HL-60/S4 (cell line): ENCODE measurements around the gene ZBTB39.

Source experiments
- in situ Hi-C: fragments of 300-500 bp; cut with MboI; formaldehyde crosslinking; loops from 2 replicates; pipeline ENCODE4 v1.14.3; 2022; ENCODE audit warnings: low sequenced_read_pairs

Gene ZBTB39

GRCh38 chr12:57033431-57033830 lies 27.1 kb upstream of the ZBTB39 start:
- in situ Hi-C loops: no loop called here

DNA sequence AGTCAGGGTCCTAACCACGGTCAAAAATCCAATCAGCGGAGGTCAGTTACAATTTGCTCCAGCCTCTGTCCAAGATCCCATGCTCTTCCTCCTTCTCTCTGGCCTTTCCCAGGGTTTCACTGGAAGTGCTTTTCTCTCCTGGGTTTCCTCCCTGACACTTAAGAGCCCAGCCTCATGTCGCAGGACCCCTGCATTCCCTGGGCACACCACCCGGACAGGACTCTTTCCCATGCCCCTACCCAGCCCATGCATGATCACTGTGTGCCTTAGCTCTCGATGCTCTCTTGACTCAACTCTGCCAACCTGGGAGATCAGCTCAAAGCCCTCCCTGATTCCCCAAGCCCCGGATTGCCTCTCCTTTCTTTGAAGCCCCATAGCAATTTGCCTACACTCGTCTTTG lies 25.4 kb upstream of the ZBTB39 start:
- in situ Hi-C loops: no loop called here

DNA sequence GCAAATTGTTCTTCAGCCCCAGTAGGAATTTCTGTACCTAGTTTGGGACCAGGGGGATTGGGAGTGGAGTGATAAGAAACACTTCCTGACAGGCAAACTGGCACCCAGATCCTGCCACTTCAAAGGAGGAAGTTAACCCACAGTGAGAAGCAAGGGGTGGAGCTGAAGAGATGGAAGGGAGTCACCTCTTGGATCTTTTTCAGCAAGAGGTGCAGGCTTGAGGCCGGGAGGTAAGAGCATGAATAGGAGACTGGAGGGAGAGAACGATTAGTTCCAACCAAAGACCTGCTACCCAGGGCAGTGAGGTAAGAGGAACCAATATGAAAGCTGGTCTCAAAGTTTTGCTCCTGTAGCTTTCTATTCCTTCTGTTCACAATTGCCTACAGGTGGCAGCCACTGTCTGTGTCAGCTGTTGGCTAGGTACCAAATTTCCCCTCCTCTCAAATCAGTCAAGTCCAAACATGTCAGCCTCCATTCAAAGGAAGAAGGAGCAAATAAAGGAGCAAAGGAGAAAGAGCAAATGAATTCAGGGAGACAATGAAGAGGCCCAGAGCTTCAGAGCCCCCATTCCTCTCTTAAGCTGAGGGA lies 24.9 kb upstream of the ZBTB39 start:
- in situ Hi-C loops: no loop called here

DNA sequence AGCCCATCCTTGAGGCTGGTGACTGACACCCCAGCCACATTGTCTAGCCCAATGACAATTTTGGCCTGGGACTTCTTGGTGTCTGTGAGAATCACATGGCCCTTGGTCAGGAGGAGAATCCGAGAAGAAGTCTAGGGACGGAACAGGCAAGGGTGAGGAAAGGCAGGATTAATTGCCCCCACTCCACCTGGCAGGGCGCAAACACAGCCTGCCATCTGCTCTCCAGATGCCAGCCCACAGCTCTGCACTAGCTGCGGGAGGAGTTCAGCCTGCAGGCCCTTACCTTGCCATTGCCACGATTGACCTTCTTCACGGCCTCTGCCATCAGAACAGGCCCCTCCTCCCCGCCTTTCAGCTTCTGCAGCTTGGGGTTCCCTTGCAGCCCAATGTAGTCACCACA lies 23.1 kb upstream of the ZBTB39 start:
- in situ Hi-C loops: no loop called here

- in situ Hi-C loops: no loop called here
Observed at GRCh38 chr12:57027805-57028153, 21.4 kb upstream of the ZBTB39 start.

- in situ Hi-C loops: no loop called here
Observed at GRCh38 chr12:57027011-57027804, 20.9 kb upstream of the ZBTB39 start.

- in situ Hi-C loops: no loop called here
Observed at GRCh38 chr12:57025196-57025595, 18.9 kb upstream of the ZBTB39 start.

GRCh38 chr12:57022324-57022723 lies 16.0 kb upstream of the ZBTB39 start:
- in situ Hi-C loops: loop anchor here (25.0 kb wide), 1 partner anchor 510 kb away; the partner anchor contains the start of gene RBMS2

- in situ Hi-C loops: loop anchor here (10.0 to 25.0 kb wide), 2 partner anchors 95 to 508 kb away; partner anchors contain the start of genes RBMS2 and STAT6
Observed at GRCh38 chr12:57019983-57020719, 13.8 kb upstream of the ZBTB39 start.

DNA sequence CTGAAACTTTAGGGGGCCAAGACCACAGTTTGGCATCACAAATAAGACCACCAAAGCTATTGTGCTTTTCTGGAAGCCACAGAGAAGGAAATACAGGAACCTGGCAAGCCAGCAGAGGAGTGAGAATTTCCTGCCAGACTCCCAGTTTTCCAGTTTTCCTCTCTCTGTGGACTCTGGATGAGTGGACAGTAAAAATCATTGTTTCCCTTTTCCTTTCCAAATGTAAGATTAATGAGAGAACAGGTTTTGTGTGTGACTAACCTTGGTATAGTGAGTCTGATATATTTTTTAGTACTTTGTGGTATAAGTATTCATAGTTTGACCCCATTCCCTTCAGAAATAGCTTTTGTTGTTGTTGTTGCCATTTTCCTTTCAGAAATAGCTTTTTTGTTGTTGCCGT lies 12.6 kb upstream of the ZBTB39 start:
- in situ Hi-C loops: loop anchor here (10.0 to 25.0 kb wide), 2 partner anchors 96 to 507 kb away; partner anchors contain the start of genes RBMS2 and STAT6

- in situ Hi-C loops: loop anchor here (10.0 to 25.0 kb wide), 2 partner anchors 96 to 506 kb away; partner anchors contain the start of genes RBMS2 and STAT6
Observed at GRCh38 chr12:57018353-57018752, 12.0 kb upstream of the ZBTB39 start.

GRCh38 chr12:57016348-57016747 lies 10.0 kb upstream of the ZBTB39 start, which contains the start of gene TAC3:
TSS of gene TAC3 (minus strand) at chr12:57016529. CDS start at chr12:57015797, 732 bp downstream.
- in situ Hi-C loops: loop anchor here (10.0 to 25.0 kb wide), 2 partner anchors 98 to 504 kb away; partner anchors contain the start of genes RBMS2 and STAT6

GRCh38 chr12:57012600-57013465 lies 6.5 kb upstream of the ZBTB39 start:
- in situ Hi-C loops: loop anchor here (10.0 to 25.0 kb wide), 2 partner anchors 102 to 501 kb away; partner anchors contain the start of genes RBMS2 and STAT6

DNA sequence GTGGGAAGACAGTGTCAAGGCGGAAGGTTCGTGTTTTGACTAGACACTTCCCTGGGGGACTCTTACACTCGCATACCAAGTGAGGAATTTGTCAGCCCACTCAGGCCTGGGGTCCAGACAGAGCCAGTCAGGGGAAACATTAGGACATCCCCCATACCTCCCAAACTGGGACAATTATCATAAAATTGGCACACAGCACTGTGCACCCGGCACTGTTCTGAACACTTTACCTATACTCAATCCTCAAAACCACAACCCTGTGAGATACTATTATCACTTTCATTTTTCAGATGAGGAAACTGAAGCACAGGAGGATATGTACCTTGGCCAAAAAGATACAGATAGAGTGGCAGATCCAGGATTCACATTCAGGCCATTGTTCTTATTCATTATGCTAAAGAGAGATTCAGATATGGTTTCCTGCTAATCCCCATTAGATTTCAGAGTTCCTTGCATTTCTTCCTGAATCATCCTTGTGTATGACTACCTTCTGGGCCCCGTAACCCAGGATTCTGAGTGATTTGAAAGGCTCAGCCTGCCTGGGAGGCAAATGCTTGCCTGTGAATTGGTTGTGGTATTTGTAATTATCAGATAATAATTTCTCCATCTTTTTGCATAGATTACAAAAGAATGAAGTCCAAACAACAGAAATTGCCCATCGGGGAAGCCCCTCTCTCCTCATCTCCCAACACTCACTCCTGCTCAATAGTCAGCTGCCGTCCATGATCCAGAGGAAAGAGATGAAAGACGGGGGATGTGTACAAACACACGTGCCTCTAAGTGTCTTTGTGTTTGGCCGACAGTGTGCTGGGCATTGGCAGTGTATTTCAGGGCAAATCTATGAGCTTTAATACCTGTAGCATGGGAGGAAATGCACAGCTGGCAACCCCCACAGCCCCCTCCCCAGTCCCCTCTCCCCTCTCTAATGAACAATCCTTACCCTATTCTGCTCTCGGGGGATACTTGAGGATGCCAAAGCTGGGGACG lies 5.4 kb upstream of the ZBTB39 start:
- in situ Hi-C loops: loop anchor here (10.0 to 25.0 kb wide), 2 partner anchors 103 to 499 kb away; partner anchors contain the start of genes RBMS2 and STAT6

DNA sequence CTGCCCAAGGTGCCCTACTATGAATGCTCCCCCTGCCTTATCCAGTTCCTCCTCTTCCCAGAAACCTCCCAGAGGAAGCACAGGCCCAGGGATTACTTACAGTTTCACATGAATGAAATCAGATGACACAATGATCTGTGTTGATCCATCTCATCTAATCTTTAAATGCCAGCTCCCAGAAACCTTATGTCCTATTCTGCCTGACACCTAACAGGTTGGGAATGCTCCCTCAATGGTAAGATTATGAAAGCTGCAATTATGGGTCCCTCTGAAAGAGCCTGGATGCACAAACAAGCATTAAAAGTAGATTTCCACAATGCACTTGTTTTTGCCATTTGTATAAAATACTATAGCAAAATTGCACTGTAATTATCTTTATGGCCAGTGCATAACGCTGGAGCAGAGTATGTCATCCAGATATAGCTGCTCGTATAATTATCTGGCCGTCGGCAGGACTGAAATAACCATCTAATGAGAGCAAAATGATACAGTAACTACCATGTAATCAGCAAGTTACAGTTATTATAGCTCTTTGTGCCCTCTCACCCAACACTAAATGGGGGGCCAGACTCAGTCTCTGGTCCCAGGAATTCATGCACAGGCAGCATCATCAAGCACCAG lies 4.4 kb upstream of the ZBTB39 start:
- in situ Hi-C loops: loop anchor here (10.0 to 25.0 kb wide), 2 partner anchors 104 to 498 kb away; partner anchors contain the start of genes RBMS2 and STAT6

DNA sequence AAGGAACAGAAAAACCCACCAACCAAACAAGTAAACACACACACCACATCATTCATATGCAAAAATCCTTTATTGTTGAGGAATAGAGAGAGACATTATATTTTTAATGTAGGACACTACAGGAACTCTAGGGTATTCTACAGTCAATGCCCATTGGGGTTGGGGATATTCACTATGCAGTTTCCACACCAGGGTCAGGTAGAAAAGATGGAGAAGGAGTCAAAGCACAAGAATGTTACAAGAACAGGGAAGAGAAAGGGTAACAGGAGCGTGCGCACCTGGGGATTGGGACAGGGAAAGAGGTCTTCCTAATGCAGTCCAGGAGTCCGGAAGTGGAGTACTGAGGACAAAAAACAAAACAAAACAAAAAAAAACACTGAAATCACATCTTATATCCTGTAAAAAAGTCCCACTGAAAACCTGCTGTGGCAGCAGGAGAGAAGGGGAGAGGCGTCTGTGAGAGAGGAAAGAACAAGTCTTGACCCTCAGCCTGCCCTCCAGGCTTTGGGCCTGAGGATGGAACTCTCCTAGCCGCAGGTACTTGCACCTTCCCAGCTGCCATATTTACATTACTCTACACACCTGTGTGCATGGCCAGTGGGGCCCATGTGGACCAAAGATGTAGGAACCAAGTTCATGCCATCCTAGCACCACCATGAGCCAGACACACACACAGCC lies 3.7 kb upstream of the ZBTB39 start:
- in situ Hi-C loops: loop anchor here (10.0 to 25.0 kb wide), 3 partner anchors 105 to 498 kb away; partner anchors contain the start of genes RBMS2 and STAT6

DNA sequence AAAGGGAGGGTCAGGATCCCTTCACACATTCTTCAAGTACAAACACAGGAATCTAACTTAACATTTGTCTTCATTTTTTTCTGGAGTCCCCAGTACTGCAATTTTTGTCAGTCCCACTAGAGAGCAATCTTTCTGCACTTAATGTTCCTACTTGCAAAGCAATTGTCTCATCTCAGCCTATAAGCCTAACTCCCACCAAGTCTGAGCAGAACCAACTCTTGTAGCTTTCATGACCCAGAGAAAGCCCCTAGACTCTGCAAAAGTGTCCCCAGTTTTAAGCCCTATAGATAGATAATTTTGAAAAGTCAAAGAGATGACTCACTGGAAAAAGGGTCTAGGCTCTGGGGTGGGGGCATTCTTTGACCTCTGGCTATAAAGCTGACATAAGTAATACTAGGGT lies 1.8 kb upstream of the ZBTB39 start:
- in situ Hi-C loops: loop anchor here (10.0 to 25.0 kb wide), 2 partner anchors 167 to 496 kb away; partner anchors contain the start of gene RBMS2
